ENCODE data around the gene SYT2. TPM values are rescaled to one million over a fixed set of nuclear protein-coding genes. Genes with fewer than 3 reads are reported as not detected.

The SYT2 gene
- total RNA-seq, 2 donors from 2014 or later, result not detected

GRCh38 chr1:202688401-202688800 lies 21.9 kb downstream of the SYT2 start:
- no peaks in the 10 kb centered on the region for H3K36me3 Mint-ChIP-seq
- ATAC-seq (no peak), DNase-seq (ENCODE audit: low spot score in 2 of 2) (no peak)
- peaks cover 0 to 4% of the 10 kb centered on the region in 2 donors for H3K9me3 Mint-ChIP-seq
- no peak overlapping the region for H3K27ac Mint-ChIP-seq

DNA sequence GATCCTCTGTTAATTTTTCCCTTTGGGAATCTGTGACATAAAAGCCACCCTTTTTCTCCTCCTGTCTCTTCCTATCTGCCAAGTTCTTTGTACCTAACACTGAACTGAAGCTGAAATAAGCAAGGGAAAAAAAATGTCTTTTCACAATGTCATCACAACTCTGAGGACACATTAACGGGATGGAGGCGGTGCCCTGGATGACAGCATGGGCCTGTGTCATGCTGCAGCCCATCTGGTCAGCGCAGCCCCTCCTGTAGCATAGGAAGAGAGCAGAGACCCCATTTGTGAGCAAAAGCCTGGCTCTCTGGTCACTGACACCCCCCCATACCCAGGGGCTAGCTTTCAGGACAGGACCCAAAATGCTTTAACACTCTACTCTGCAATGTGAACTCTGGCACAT lies 22.5 kb downstream of the SYT2 start:
- DNase-seq (ENCODE audit: low spot score in 2 of 2), result no peak
- ATAC-seq, result no peak
- Mint-ChIP-seq H3K27ac (no peak overlapping the region), H3K36me3 (no peaks in the 10 kb centered on the region), H3K9me3 (no peaks in the 10 kb centered on the region)

- DNase-seq (ENCODE audit: low spot score in 2 of 2) (no peak), ATAC-seq (no peak)
- Mint-ChIP-seq H3K27ac (no peak overlapping the region), H3K36me3 (no peaks in the 10 kb centered on the region), H3K9me3 (no peaks in the 10 kb centered on the region)
These were observed 22.9 kb downstream of the SYT2 start for GRCh38 chr1:202687370-202687769.

GRCh38 chr1:202685641-202686040 lies 24.6 kb downstream of the SYT2 start:
- no peak for ATAC-seq
- H3K9me3 Mint-ChIP-seq, result no peaks in the 10 kb centered on the region
- H3K36me3 Mint-ChIP-seq, result no peaks in the 10 kb centered on the region
- DNase-seq (ENCODE audit: low spot score in 2 of 2), result no peak
- no peak overlapping the region for H3K27ac Mint-ChIP-seq

- H3K27ac Mint-ChIP-seq, result no peak overlapping the region
- DNase-seq (ENCODE audit: low spot score in 2 of 2) (no peak), ATAC-seq (no peak)
- no peaks in the 10 kb centered on the region for H3K36me3 Mint-ChIP-seq
- H3K9me3 Mint-ChIP-seq, result no peaks in the 10 kb centered on the region
These were observed 25.5 kb downstream of the SYT2 start for GRCh38 chr1:202684716-202685115.

GRCh38 chr1:202683029-202683428 lies 27.2 kb downstream of the SYT2 start:
- DNase-seq (ENCODE audit: low spot score in 2 of 2) (no peak), ATAC-seq (no peak)
- Mint-ChIP-seq H3K36me3 (peaks cover 0 to 9% of the 10 kb centered on the region in 2 donors), H3K9me3 (peaks cover 5 to 16% of the 10 kb centered on the region in 2 donors), H3K27ac (no peak overlapping the region)

- ATAC-seq (no peak), DNase-seq (ENCODE audit: low spot score in 2 of 2) (no peak)
- no peak overlapping the region for H3K27ac Mint-ChIP-seq
- peaks cover 0 to 9% of the 10 kb centered on the region in 2 donors for H3K36me3 Mint-ChIP-seq
- H3K9me3 Mint-ChIP-seq, result peaks cover 5 to 16% of the 10 kb centered on the region in 2 donors
These were observed 27.8 kb downstream of the SYT2 start for GRCh38 chr1:202682477-202682876.

DNA sequence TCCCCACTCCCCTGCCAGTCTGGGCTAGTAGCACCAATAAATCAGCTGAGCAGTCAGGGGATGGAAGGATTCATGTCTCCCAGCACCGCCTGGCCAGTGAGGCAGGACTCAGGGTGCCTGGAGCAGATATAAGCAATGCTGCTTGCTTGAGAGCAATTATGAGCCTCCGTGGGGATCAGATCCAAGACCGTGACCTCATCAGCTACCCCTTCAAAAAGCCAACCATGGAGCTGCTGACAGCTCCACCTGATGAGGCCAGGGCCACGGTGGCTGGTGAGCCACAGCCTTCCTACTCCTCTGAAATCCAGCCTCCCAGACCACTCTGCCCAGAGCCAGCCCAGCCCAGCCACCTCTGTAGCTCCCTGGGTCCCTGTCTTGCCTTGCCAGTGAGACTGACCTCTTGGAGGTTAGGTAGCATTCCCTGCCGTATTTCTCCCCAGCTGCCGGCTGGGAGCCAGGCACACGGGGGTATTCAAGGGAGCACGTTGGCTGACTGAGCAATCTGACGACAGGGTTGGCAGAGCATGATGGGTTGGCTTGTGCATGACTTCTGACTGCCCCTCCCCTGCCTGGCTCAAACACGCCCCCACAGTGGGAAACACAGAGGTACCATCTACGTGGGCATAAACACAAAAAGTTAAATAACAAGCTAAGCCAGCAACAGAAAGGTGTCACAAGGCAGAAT lies 28.4 kb downstream of the SYT2 start:
- ATAC-seq (no peak), DNase-seq (ENCODE audit: low spot score in 2 of 2) (no peak)
- Mint-ChIP-seq H3K27ac (no peak overlapping the region), H3K9me3 (peaks cover 5 to 19% of the 10 kb centered on the region in 2 donors), H3K36me3 (peaks cover 0 to 9% of the 10 kb centered on the region in 2 donors)

DNA sequence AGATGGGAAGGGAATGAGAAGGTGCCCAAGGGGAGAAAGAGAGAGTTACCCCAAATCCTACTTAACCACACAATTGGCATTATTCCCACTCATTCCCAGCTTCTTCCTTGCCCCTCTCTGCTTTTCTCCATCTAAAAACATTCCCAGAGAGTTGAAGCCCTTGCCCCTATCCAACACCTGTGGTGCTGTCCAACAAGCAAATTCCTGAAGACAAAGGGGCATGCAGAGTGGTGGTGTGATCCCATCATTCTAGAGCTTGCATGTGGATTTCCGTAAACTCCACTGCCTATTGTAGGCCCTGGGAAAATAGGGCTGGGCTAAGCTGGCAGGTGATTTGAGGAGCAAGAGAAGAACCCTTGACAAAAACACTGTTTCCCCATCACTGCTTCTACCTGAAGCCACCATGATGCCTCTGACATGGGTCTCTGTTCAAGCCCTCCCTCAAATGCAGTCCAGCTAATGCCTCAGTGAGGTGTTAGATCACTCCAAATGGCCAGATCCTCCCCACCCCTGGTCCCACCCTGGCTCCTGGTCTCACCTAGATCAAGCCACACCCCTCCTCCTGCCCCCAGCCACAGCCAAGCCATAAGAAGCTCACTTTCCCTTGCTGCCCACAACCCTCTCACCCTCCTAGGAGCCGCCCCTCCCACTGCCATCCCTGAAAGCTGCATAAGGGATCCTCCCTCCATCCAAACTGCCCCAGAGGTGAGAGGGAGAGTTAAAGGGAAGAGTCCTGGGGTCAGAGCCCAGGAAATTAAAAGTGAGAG lies 29.5 kb downstream of the SYT2 start:
- Mint-ChIP-seq H3K36me3 (peaks cover 0 to 9% of the 10 kb centered on the region in 2 donors), H3K27ac (no peak overlapping the region), H3K9me3 (peaks cover 5 to 21% of the 10 kb centered on the region in 2 donors)
- no peak for DNase-seq (ENCODE audit: low spot score in 2 of 2)
- ATAC-seq, result no peak

DNA sequence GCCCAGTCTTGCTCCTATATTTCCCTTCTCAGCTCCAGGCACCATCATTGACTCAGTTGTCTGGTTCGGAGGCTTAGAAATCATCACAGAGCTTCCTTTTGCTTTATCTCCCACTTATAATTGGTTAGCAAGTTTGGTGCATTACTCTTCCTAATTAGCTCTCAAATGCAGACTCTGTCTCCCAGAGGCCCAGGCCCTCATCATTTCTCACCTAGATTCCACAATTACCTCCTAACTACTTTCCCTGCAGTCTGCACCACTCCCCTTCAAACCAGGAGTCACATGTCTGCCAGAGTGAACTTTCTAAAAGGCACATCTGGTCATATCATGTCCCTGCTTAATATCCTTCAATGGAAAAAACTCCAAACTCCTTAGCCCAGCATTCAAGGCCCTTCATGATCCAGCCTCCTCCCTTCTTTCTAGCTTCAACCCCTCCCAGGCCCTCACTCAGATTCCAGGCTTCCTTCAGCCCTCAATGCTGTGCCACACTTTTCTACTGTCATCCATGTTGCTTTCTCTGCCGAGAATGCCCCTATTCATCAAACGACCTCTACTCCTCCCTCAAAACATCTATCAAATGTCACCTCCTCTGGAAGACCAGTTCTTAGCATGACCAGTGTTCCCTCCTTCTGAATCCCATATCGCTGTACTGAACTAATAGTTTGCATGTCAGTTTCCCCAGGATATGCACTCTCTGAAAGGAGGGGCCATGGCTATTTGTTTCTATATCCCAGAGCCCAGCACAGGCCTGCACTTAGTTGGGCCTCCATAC lies 30.7 kb downstream of the SYT2 start:
- Mint-ChIP-seq H3K36me3 (peaks cover 0 to 9% of the 10 kb centered on the region in 2 donors), H3K27ac (no peak overlapping the region), H3K9me3 (peaks cover 5 to 21% of the 10 kb centered on the region in 2 donors)
- DNase-seq (ENCODE audit: low spot score in 2 of 2) (no peak), ATAC-seq (no peak)

- Mint-ChIP-seq H3K36me3 (peaks cover 0 to 9% of the 10 kb centered on the region in 2 donors), H3K27ac (no peak overlapping the region), H3K9me3 (peaks cover 7 to 24% of the 10 kb centered on the region in 2 donors)
- DNase-seq (ENCODE audit: low spot score in 2 of 2), result no peak
- ATAC-seq, result no peak
These were observed 32.8 kb downstream of the SYT2 start for GRCh38 chr1:202677433-202677832.

DNA sequence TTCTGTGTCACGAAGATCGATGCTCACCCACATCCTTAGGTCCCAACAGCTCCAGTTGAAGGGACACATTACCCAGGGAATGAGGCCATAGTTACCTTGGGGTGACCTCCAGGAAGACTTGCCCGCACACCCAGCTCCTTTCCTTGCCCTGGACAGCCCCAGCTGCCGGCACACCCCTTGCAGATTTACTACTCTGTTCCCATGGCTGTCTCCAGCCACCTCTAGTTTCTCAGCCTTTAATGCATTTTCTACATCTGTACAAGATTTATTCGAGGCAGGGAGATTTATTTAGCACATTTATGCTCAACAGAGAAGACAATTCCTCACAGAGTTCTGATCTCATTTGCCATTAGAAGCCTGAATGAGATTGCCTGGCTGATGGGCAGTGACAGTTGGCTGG lies 36.7 kb downstream of the SYT2 start:
- DNase-seq (ENCODE audit: low spot score in 2 of 2) (no peak), ATAC-seq (no peak)
- H3K36me3 Mint-ChIP-seq, result no peaks in the 10 kb centered on the region
- H3K9me3 Mint-ChIP-seq, result peaks cover 7 to 15% of the 10 kb centered on the region in 2 donors
- H3K27ac Mint-ChIP-seq, result no peak overlapping the region

GRCh38 chr1:202671399-202671798 lies 38.9 kb downstream of the SYT2 start:
- ATAC-seq, result no peak
- DNase-seq (ENCODE audit: low spot score in 2 of 2), result no peak
- H3K9me3 Mint-ChIP-seq, result peaks cover 4 to 5% of the 10 kb centered on the region in 2 donors
- H3K36me3 Mint-ChIP-seq, result no peaks in the 10 kb centered on the region
- no peak overlapping the region for H3K27ac Mint-ChIP-seq

DNA sequence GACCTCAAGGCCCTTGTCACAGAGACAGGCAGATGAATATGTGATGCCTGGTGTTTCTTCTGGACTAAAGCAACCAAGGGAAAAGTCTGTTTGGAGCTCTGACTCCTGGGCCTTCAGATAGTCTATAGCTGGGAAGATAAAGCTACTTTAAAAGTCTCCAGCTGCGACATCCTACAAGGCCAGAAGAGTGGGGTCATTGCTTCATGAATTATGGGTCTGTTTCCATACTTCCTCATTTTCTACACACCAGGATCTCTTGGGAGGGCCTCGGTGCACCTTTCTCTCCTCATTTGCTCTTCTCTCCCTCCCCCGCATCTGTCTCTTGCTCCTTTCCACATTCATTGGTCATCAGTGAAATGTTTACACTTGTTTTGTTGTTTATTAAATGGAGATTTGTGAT lies 44.8 kb downstream of the SYT2 start:
- Mint-ChIP-seq H3K9me3 (no peaks in the 10 kb centered on the region), H3K36me3 (no peaks in the 10 kb centered on the region), H3K27ac (no peak overlapping the region)
- DNase-seq (ENCODE audit: low spot score in 2 of 2), result no peak
- no peak for ATAC-seq

- Mint-ChIP-seq H3K36me3 (no peaks in the 10 kb centered on the region), H3K9me3 (no peaks in the 10 kb centered on the region), H3K27ac (no peak overlapping the region)
- no peak for DNase-seq (ENCODE audit: low spot score in 2 of 2)
- no peak for ATAC-seq
These were observed 46.2 kb downstream of the SYT2 start for GRCh38 chr1:202664083-202664482.

DNA sequence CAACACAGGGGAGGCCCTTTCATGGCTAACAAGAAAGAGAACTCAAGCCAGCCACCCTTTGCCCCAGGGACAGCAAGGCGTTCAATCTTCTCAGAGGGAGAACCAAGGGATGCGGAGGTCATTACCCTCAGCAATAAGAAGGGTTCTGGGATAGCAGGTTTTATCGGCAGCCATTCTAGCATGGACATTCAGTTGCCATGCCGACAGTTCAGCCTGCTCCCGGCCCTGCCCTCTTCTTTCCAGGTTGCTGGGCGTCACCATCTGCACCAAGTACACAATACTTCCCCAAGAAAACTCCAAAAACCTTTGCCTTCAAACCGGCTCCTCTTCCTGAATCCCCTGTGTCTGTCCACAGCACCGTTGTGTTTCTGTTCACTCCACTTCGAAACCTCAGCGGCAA lies 47.1 kb downstream of the SYT2 start:
- DNase-seq (ENCODE audit: low spot score in 2 of 2), result no peak
- H3K27ac Mint-ChIP-seq, result no peak overlapping the region
- H3K36me3 Mint-ChIP-seq, result no peaks in the 10 kb centered on the region
- H3K9me3 Mint-ChIP-seq, result no peaks in the 10 kb centered on the region
- ATAC-seq, result no peak

GRCh38 chr1:202662081-202662480 lies 48.2 kb downstream of the SYT2 start:
- no peak for DNase-seq (ENCODE audit: low spot score in 2 of 2)
- Mint-ChIP-seq H3K36me3 (no peaks in the 10 kb centered on the region), H3K27ac (no peak overlapping the region), H3K9me3 (no peaks in the 10 kb centered on the region)
- no peak for ATAC-seq

All from activated naive CD4-positive, alpha-beta T cell treated with anti-CD3 and anti-CD28 coated beads, Interleukin-2, amount 50 U/mL, for 72 hours (primary cell).